ENCODE measurements around the gene AP1B1. TPM values are rescaled to one million over a fixed set of nuclear protein-coding genes. Genes with fewer than 3 reads are reported as not detected.

AP1B1 gene
- total and polyA plus RNA-seq, 2 donors (not counting 1 experiment from before 2014, with no cell fraction given) = 44.1 to 45.6 TPM

DNA sequence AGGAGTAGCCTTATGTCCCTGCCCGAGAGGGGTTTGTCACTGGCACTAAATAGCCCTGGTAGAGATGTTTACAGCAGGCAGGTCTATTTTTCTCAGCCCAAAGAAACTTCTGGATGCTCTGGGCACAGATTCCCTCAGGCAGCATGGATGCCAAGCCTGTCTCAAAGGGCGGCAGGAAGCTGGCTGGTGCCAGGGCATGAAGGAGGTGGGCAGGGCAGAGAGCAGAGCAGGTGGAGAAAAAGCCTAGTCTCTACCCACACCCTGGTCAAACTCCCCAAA is 86.0 kb downstream of the AP1B1 start:
- Histone ChIP-seq H3K4me3 (replicated peaks in 1 of 4; ENCODE audit: control extremely low read depth in 1 of 4, insufficient read depth in 1 of 4, low read depth in 3 of 4, low read length in 4 of 4) (no peak overlapping the region), H3K27me3 (ENCODE audit: control insufficient read depth, insufficient read depth, low read length) (no peaks in the 10 kb centered on the region), H3K4me2 (ENCODE audit: extremely low read depth, insufficient read depth, low read length) (no peak overlapping the region), H3K36me3 (ENCODE audit: control insufficient read depth, insufficient read depth, low read length) (peaks cover 11% of the 10 kb centered on the region), H3K79me2 (ENCODE audit: control insufficient read depth, insufficient read depth, low read length) (no peaks in the 10 kb centered on the region), H3K4me1 (ENCODE audit: control insufficient read depth, extremely low read depth, insufficient read depth, low read length) (no peaks in the 10 kb centered on the region), H3K9me3 (ENCODE audit: control insufficient read depth, insufficient read depth, low read depth, low read length) (no peaks in the 10 kb centered on the region), H3K9ac (ENCODE audit: insufficient read depth, low read length) (no peak overlapping the region), H2AFZ (ENCODE audit: low read length) (no peak overlapping the region), H3K27ac (ENCODE audit: insufficient read depth, low read length) (no peak overlapping the region), H4K20me1 (ENCODE audit: control insufficient read depth, extremely low read depth, insufficient read depth, low read length) (no peaks in the 10 kb centered on the region)
- no peak for DNase-seq (ENCODE audit: low read depth in 2 of 2)
- no peak for TF ChIP-seq EZH2 (IDR thresholded peaks at IDR 0.05; ENCODE audit: low read length, missing control alignments)
- TF ChIP-seq, protein P1, sequence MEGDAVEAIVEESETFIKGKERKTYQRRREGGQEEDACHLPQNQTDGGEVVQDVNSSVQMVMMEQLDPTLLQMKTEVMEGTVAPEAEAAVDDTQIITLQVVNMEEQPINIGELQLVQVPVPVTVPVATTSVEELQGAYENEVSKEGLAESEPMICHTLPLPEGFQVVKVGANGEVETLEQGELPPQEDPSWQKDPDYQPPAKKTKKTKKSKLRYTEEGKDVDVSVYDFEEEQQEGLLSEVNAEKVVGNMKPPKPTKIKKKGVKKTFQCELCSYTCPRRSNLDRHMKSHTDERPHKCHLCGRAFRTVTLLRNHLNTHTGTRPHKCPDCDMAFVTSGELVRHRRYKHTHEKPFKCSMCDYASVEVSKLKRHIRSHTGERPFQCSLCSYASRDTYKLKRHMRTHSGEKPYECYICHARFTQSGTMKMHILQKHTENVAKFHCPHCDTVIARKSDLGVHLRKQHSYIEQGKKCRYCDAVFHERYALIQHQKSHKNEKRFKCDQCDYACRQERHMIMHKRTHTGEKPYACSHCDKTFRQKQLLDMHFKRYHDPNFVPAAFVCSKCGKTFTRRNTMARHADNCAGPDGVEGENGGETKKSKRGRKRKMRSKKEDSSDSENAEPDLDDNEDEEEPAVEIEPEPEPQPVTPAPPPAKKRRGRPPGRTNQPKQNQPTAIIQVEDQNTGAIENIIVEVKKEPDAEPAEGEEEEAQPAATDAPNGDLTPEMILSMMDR (conservative IDR thresholded peaks at IDR 0.05 in 1 of 2, IDR thresholded peaks at IDR 0.05 in 1 of 2; ENCODE audit: low read depth in 1 of 2, low read length in 2 of 2) = no peak

DNA sequence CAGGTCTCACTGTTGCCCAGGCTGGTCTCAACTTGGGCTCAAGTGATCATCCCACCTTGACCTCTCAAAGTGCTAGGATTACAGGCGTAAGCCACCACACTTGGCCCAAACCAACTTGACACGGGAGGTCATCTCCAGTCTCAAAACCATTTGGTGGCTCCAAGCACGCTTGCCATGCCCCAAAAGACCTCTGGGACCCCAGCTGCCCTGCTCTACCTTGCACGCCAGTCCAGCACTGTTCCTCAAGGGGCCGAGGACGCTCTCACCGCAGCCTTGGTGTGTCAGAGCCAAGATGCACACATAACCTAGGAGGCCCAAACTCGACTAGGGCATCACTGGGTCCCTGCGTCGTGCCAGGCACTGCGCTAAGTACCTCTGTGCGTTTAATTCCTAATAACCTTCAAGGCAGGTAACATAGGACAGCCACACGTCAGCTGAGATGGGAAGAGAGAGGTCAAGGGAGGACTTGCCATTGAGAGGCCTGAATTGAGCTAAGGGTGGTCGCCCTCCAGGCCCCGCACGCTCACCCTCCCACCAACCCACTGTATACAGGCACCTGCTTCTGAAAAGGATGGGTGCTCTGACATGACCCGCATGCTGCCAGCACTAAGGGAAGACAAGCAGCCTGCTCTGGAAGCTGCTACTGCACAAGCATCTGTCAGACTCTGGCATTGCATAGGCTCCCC is 86.5 kb downstream of the AP1B1 start:
- DNase-seq (ENCODE audit: low read depth in 2 of 2) = no peak
- no peaks in the 10 kb centered on the region for H3K79me2 ChIP-seq (ENCODE audit: control insufficient read depth, insufficient read depth, low read length)
- no peaks in the 10 kb centered on the region for H3K9me3 ChIP-seq (ENCODE audit: control insufficient read depth, insufficient read depth, low read depth, low read length)
- H3K4me2 ChIP-seq (ENCODE audit: extremely low read depth, insufficient read depth, low read length) = no peak overlapping the region
- no peaks in the 10 kb centered on the region for H3K4me1 ChIP-seq (ENCODE audit: control insufficient read depth, extremely low read depth, insufficient read depth, low read length)
- H3K4me3 ChIP-seq (replicated peaks in 1 of 4; ENCODE audit: control extremely low read depth in 1 of 4, insufficient read depth in 1 of 4, low read depth in 3 of 4, low read length in 4 of 4) = no peak overlapping the region
- TF ChIP-seq, protein P1 (conservative IDR thresholded peaks at IDR 0.05 in 1 of 2, IDR thresholded peaks at IDR 0.05 in 1 of 2; ENCODE audit: low read depth in 1 of 2, low read length in 2 of 2) = no peak
- no peak for TF ChIP-seq EZH2 (IDR thresholded peaks at IDR 0.05; ENCODE audit: low read length, missing control alignments)
- no peaks in the 10 kb centered on the region for H3K27me3 ChIP-seq (ENCODE audit: control insufficient read depth, insufficient read depth, low read length)
- no peak overlapping the region for H3K27ac ChIP-seq (ENCODE audit: insufficient read depth, low read length)
- H3K36me3 ChIP-seq (ENCODE audit: control insufficient read depth, insufficient read depth, low read length) = peaks cover 15% of the 10 kb centered on the region
- H3K9ac ChIP-seq (ENCODE audit: insufficient read depth, low read length) = no peak overlapping the region
- no peak overlapping the region for H2AFZ ChIP-seq (ENCODE audit: low read length)
- no peaks in the 10 kb centered on the region for H4K20me1 ChIP-seq (ENCODE audit: control insufficient read depth, extremely low read depth, insufficient read depth, low read length)

DNA sequence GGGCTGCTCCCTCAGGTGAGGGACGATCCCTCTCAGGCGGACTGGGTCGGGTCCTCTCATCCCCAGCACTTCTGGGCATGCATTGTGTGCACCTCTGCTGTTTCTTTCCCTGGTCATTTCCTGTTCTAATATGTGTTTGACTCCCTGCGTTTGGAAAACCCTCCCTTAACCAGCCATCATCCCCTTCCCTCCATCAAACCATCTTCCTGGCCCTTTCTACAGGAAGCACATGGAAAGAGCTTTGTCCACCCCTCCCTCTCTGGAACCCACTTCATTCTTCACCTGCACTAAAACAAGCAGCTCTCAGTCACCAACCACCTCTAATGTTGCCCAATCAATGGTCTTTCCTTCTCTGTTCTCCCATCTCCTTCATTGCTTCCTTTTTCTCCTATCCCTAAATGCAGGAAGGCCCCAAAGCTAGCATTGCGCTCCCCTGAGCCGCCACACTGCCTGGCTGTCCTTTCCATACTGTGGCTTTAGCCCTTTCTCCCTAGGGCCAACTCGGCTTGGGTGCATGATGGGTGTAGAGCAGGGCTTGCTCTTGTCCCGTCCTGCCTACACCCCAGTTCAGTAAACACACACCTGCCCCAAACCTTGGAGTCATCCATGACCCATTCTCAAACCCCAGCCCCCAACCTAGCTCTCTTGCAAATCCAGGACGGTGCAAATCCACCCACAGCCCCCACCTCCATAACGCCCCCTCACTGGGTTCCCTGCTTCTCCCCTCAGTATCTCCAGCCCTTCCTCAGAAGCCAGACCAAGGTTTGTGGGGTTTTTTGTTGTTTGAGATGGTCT is 87.4 kb downstream of the AP1B1 start:
- Histone ChIP-seq H3K9me3 (ENCODE audit: control insufficient read depth, insufficient read depth, low read depth, low read length) (no peaks in the 10 kb centered on the region), H3K9ac (ENCODE audit: insufficient read depth, low read length) (no peak overlapping the region), H3K36me3 (ENCODE audit: control insufficient read depth, insufficient read depth, low read length) (peaks cover 18% of the 10 kb centered on the region), H4K20me1 (ENCODE audit: control insufficient read depth, extremely low read depth, insufficient read depth, low read length) (no peaks in the 10 kb centered on the region), H3K27me3 (ENCODE audit: control insufficient read depth, insufficient read depth, low read length) (no peaks in the 10 kb centered on the region), H3K4me3 (replicated peaks in 1 of 4; ENCODE audit: control extremely low read depth in 1 of 4, insufficient read depth in 1 of 4, low read depth in 3 of 4, low read length in 4 of 4) (no peak overlapping the region), H3K4me2 (ENCODE audit: extremely low read depth, insufficient read depth, low read length) (no peak overlapping the region), H3K79me2 (ENCODE audit: control insufficient read depth, insufficient read depth, low read length) (no peaks in the 10 kb centered on the region), H2AFZ (ENCODE audit: low read length) (no peak overlapping the region), H3K27ac (ENCODE audit: insufficient read depth, low read length) (no peak overlapping the region), H3K4me1 (ENCODE audit: control insufficient read depth, extremely low read depth, insufficient read depth, low read length) (no peaks in the 10 kb centered on the region)
- no peak for TF ChIP-seq EZH2 (IDR thresholded peaks at IDR 0.05; ENCODE audit: low read length, missing control alignments)
- TF ChIP-seq, protein P1 (conservative IDR thresholded peaks at IDR 0.05 in 1 of 2, IDR thresholded peaks at IDR 0.05 in 1 of 2; ENCODE audit: low read depth in 1 of 2, low read length in 2 of 2) = no peak
- no peak for DNase-seq (ENCODE audit: low read depth in 2 of 2)
